KBM-7 (cell line): ENCODE measurements around the gene TOX2.
"Not testable (repeated sequence)": the region's sequence is repeated elsewhere in the genome, so short reads cannot be mapped to it uniquely, and the experiment has no call there.

Source experiments
- DNase-seq: peaks from one replicate; pipeline ENCODE4 v3.0.0-alpha.2; 2015
- in situ Hi-C: fragments of 300-500 bp; cut with MboI; formaldehyde crosslinking; loops from 2 replicates; pipeline ENCODE4 v1.14.3; 2020; ENCODE audit warnings: low sequenced_read_pairs, low pct_unique_long_range_greater_than_20kb, mixed read lengths

Gene TOX2

DNA sequence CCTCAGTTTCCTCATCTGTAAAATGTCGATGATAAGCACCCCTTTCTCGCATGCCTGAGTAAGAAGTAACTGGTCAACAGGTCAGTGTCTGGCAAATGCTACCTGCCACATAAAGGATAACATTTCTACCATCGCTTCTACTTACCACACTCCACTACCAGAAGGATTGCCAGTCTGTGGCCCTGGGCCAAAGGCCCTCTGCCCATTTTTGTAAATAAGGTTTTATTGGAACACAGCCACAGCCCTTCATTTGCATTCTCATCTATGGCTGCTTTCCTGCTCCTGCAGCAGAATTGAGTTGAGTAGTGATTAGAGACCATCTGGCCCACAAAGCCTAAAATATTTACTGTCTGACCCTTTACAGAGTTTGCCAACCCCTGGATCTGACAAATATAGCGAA lies 121.8 kb downstream of the TOX2 start:
- no peak for DNase-seq
- in situ Hi-C loops, result no loop called here

DNA sequence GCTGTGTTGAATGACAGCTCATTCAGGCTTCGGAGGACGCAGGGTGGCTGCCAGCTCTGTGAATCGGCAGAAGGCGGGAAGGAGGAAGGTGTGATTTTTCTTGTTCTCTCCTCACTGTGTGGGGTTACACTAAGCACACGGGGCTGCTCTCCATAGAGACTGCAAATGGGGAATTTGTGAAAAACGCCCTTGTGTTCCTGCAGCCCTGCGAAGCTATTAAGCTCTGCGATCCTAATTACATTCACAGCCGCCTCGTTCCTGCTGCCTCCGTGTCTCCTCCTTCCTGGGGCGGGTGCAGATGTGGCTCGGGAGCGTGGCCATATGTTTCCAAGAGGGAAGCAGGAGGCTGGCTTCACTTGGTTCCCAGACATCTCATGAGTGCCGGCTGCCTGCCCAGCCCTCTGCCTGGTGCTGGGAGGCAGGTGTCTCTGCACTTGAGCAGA lies 124.0 kb downstream of the TOX2 start:
- in situ Hi-C loops, result no loop called here
- no peak for DNase-seq

DNA sequence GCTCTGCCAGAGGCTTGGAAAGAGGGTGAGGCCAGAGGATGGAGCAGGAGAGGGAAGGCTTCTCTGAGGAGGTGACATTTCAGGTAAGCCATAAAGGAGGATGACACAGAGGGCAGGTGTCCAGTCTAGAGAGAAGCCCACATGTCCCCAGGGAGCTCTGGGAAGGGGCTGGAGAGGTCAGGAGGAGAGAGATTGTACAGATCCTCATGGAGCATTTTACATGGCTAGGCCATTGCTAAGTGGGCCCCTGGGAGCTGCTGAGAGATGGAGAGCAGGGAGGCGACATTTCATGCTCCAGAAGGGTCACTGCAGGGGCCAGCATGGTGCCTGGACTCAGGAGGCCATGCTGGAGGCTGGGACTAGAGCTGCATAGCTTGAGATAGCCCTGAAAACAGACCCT lies 124.5 kb downstream of the TOX2 start:
- no peak for DNase-seq
- in situ Hi-C loops, result no loop called here

DNA sequence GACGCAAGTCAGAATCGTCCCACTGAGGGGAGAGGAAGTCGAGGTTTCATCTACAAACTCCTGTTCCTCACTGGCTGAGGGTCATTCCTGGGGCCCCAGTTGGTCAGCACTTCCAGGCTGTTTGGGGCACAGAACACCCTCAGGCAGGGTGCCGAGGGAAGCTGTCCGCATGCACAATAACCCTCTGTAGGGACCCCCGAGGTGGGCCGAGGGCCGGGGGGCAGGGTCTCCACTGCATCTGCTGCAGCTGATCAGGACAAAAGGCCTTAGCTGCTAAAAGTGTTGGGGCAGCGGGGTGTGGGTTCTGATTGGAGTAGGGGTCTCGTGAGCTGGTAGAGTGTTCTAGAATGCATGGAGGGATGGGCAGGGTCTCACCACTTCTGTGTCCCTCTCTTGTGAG lies 125.1 kb downstream of the TOX2 start:
- in situ Hi-C loops, result no loop called here
- no peak for DNase-seq

DNA sequence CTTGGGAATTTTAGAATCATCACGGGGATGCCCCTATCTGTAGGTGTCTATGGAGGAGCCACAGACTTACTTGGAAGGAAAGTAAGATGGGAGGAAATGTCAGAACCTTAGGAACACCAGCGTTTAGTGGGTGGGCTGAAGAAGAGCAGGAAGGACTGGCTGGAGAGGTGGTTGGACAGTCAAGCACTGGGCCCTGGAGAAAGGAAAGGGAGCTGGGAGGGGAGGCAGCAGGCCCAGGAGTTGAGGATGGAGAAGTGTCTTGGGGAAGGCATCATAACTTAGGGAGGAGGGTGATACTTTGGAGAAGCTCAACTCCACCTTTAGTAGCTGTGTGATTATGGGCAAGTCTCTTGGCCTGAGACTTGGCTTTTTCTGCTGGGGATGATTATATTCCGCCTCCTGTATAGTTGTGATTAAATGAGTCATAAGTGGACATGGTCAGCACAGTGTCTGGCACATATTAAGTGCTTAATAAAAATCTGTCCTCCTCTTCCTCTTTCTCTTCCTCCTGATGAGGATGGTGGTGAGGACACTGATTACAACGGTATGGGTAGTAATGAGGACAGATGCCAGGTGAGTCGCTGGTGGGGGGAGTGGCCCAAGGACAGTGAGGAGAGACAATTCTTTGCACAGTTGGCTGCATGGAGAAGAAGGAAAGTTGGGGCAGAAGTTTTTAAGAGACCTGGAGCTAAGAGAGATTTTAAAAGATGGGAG lies 125.7 kb downstream of the TOX2 start:
- no peak for DNase-seq
- in situ Hi-C loops, result no loop called here

DNA sequence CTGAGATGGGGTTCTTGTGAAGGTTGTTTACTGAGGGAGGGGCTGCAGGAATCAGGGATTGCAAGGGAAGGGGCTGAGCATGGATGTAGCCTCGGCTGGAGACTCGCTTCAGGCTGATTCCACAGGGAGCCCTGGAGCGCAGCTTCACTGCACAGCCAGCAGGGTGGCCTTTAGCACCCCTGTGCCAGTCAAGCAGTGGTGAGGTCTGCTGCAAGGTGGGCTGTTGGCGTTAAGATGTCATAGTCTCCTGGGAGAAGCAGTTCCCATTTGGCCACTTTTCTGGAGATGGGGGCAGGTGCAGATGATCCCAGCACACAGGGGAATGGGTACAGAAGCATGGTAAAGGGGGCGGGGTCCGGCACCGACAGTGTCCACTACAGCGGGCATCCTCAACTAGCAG lies 126.3 kb downstream of the TOX2 start:
- DNase-seq, result no peak
- in situ Hi-C loops, result no loop called here

DNA sequence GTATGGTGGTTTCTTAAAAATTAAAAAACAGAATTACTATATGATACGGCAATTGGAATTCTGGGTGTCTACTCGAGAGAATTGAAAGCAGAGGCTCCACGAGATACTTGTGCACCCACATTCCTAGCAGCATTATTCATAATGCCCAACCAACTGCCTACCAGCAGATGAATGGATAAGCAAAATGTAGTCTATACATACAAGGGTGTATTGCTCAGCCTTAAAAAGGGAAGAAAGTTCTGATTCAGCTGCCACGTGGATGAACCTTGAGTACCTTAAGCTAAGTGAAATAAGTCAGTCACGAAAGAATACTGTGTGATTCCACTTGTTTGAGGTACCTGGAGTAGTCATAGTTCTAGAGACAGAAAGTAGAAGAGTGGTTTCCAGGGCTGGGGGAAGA lies 130.1 kb downstream of the TOX2 start:
- in situ Hi-C loops, DNase-seq: not testable (repeated sequence)

DNA sequence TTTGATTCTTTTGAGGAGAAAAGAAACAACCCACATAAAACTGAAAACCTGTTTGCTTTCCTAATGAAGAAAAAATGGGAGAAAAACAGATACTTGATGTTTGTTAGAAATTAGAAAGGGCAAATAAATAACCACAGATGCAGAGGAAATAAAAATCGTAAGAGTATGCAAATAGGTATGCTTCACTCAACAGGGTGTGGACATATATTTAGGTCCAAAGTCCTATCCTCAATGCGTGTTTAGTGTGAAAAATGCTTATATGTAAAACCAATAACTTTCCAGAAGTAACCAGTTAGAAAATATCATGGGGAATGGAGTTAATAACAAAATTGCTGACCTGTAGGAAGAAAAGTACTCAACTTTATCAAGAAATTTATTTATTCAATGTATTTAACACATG lies 135.7 kb downstream of the TOX2 start:
- DNase-seq, result no peak
- in situ Hi-C loops, result no loop called here

DNA sequence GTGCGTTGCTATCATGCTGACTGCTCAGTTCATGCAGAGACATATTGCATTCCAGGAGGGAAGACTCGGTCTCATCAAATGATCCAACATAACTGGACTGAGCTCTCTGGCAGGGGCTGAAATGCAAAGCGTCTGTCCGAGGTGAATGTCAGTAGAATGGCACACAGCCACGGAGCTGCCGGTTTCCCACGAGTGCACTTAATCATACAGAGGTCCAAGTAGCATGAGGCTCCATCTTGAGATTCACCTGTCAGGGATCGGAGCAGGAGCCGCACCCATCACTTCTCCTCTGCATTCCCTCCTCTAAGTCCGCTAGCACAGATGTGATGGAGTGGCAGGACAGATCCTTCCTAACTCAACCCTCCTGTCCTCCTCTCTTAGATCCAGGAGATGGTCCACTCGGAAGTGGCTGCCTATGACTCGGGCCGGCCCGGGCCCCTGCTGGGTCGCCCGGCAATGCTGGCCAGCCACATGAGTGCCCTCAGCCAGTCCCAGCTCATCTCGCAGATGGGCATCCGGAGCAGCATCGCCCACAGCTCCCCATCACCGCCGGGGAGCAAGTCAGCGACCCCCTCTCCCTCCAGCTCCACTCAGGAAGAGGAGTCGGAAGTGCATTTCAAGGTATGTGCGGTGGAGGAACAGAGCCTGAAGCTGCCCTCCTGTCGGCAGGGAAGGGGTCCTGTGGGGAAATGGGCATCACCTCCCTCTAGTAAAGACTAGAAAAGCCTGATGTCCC lies 136.4 kb downstream of the TOX2 start:
- in situ Hi-C loops, result no loop called here

DNA sequence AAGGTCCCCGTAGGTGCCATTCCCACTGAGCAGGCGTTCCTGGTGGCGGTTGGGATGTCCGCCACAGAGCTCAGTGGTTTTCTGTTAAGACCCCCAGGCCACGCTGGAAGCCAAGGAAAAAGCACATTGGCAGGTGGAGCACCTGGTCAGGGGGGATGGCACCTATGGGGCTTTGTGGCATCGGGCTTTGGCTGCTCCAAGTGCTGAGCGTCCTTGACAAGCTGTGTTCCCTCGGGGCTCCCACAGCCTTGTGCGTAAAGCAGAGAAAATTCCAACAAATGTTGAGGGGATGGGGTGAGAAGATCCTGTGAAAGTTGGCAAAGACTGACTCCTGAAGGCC lies 137.0 kb downstream of the TOX2 start:
- in situ Hi-C loops, result no loop called here

More for the DNA sequence above, 136.4 kb downstream of the TOX2 start:
- DNase-seq, result no peak

DNA sequence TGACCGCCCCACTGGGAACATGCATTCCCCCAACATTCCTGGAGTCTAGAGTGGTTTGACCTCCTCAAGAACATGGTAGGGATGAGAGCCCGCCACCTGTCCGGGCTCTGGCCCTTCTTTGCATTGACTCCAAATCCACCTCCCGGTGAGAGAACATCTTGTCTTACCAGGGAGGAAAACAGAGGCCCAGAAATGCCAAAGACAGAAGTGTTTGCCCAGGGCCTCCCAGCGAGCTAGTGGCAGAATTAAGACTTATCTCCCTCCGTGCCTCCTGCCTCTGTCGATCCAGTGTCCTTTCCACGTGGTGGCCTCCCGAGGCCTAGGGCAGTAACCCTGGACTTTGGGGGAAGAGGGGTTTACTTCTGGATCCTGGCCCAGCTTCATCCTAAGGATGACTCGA lies 137.5 kb downstream of the TOX2 start:
- in situ Hi-C loops, result no loop called here
- DNase-seq, result no peak

More for the DNA sequence above, 137.0 kb downstream of the TOX2 start:
- no peak for DNase-seq

DNA sequence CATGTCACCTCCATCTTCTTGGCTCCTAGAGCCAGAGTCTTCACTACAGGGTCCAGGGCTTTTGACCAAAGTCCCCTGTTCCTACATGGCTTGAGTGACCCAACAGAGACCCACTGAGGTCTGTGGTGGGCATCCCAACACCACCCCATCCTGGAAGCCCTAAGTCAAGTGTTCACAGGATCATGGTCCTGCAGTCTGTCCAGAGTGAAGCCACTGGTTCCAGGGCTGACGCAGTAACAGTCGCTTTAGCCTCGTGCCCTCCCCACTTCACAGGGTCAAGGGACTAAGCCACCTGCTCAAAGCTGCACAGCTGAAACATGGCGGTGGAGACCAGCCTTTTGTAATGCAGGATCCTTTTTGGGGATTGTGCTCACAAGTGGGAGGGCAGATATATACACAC lies 138.4 kb downstream of the TOX2 start:
- in situ Hi-C loops, result no loop called here
- DNase-seq, result no peak

DNA sequence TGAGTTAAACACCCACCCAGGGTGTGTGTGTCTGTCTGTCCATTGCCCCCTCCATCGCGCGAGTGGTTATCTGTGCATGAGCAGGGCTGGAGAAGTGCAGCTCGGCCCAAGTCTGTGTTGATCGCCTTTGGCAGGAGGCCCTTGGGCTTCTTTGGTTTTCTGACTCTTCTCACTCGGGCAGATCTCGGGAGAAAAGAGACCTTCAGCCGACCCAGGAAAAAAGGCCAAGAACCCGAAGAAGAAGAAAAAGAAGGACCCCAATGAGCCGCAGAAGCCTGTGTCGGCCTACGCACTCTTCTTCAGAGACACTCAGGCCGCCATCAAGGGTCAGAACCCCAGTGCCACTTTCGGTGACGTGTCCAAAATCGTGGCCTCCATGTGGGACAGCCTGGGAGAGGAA lies 139.5 kb downstream of the TOX2 start:
- in situ Hi-C loops, result no loop called here
- DNase-seq, result no peak

DNA sequence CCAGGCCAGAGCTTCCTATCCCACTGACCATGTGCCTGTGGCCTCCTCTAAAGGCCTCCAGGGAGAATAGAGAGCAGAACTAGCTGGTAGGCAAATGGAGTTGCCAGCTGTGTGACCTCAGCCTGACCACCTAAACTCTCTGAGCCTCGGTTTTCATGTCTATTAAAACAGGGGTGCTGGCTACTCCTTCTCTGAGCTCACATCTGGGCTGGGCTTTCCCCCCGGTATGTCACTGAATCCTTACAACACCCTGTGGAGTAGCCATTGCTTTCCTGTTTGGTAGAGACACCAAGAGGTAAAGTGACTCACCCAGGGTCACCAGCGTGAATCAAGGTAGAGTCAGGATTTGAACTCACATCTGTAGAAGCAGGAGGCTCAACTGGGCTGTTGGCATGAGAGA lies 140.2 kb downstream of the TOX2 start:
- DNase-seq, result no peak
- in situ Hi-C loops, result no loop called here

DNA sequence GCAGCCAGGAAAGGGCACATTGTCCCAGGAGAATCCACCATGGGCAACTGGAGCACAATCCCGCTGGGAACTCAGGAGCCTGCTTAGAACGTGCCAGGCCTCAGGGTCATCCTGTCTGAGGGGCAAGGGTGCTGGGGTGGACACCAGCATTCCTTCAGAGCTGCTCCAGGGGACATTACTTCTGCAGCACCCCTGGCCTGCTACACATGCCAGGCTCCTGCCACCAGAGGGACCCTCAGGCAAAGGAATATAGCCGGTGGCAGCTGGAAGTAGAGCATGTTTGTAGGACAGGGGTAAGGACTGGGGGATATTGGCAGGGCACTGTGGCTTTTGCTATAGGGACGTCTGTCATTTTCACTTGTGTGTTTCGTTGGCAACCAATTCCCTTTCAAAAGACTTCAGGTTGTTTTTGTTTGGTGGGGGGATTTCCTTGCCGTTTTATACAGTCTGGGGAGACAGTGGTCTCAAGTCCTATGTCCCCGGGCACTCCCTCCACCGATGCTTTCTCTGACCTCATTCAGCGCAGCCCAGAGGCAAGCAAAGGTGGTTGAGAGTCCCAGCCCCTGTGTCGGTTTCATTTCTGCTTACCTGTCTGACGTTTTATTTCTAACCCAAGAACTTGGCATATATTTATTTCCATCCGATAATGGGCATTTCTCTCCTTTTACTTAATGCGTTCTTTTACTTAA lies 141.5 kb downstream of the TOX2 start:
- in situ Hi-C loops, result no loop called here
- DNase-seq, result peak; percentile 12

DNA sequence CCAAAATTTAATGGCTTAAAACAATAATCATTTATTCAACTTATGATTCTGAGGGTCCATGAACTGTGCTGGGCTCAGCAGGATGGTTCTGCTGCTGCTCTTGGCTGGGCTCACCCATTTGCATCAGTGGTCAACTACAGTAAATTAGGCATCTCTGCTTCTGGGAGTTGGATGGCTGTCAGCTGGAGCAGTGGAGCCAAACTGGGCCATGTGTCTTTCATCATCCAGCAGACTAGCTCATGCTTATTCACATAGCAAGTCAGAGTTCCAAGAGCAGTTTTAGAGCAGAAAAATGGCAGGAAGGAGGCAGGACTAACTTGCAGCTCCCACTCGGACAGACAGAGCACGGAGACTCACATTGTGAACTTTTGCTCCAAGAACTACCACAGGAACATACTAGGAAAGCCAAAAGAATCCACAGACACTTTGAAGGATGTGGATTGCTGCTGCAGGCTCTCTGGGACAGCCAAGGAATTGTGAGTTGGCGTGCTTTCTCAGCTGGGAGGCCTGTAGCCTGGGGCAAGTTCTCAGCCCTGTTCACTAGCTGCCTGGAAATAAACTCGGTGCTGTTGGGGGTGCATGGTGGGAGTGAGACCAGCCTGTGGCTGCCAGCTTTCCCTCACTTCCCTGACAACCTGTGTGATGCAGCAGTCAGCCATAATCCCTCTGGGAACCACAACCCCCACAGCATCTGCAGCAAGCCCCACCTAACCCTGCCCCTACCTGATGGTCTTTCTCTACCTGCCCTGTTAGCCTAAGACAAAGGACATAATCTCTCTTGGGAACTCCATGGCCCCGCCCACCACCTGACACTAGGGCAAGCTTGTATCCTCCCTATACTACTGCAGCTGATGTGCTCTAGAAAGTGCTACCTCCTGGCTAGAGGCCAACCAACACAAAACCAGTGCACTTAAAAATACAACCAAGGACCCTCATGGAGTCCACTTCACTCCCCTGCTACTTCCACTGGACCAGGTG lies 143.3 kb downstream of the TOX2 start:
- DNase-seq, result no peak

DNA sequence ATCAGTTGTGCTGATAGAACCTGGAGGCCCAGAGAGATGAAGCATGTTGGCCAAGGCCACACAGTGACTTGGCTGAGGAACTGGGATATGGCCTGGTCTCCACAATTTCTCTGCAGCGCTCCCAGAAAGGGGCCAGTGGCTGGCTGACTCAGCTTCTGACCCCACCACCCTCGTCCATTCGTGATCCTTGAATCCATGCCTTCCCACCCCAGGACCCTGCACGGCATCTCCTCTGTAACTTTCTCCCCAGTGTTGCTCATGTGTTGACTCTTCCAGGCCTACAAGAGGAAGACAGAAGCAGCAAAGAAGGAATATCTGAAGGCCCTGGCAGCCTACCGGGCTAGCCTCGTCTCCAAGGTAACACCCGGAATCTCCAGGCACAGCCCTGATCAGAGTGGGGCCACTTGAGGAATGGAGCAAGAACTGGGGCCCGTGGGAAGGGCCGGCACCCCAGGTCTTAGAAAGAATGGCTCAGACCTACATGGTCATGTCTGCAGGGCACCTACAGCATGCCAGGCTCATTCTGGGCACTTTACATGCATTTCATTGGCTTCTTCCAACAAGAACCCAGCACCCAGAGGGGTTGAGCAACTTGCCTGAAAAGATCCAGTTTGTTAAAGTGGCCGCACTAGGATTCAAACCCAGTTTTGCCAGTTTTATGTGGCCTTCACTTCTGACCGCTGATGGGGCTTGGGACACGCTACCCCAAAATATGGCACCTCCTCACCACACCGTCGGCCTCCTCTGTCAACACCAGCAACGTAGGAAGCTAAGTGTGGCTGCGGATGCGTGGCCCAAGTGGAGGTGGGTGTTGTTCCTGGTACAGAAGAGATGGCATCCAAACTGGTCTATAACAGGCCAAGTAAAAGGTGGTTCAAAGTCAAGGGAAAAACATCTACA lies 150.1 kb downstream of the TOX2 start:
- no peak for DNase-seq
- in situ Hi-C loops, result no loop called here

More for the DNA sequence above, 143.3 kb downstream of the TOX2 start:
- in situ Hi-C loops, result no loop called here
